CD14-positive monocyte (primary cell): ENCODE measurements around the gene PAQR5. TPM values are rescaled to one million over a fixed set of nuclear protein-coding genes. Genes with fewer than 3 reads are reported as not detected.
"Not testable (repeated sequence)": the region's sequence is repeated elsewhere in the genome, so short reads cannot be mapped to it uniquely, and the experiment has no call there.

Experiments used
- DNase-seq, 3 donors: peaks; one replicate each; pipeline ENCODE4 v3.0.0-alpha.2; 2011 to 2022
- H2AFZ ChIP-seq: 2 replicates; pipeline ENCODE4 v1.6.0; 2012; ENCODE audit warnings: mild to moderate bottlenecking, low read depth, low read length, inconsistent platforms; ENCODE audit not compliant: insufficient read depth, poor library complexity, severe bottlenecking
- H3K27ac ChIP-seq, 2 donors: 1 replicate in 1 of 2; 2 replicates in 1 of 2; pipeline ENCODE4 v1.5.1; 2012 to 2013; ENCODE audit warnings: low read length in 2 of 2, control low read depth in 1 of 2, inconsistent platforms in 1 of 2, low read depth in 1 of 2, mild to moderate bottlenecking in 1 of 2
- H3K27me3 ChIP-seq, 2 donors: one replicate each; pipeline versions ENCODE4 v1.6.0 to v1.6.1; 2011 to 2013; ENCODE audit warnings: low read length in 2 of 2; ENCODE audit not compliant: control insufficient read depth in 2 of 2, insufficient read depth in 2 of 2
- H3K36me3 ChIP-seq, 2 donors: replicated peaks in 1 of 2; 1 replicate in 1 of 2; 2 replicates in 1 of 2; pipeline versions ENCODE4 v1.5.1 to v1.6.1; 2012 to 2013; ENCODE audit warnings: low read length in 2 of 2, control low read depth in 1 of 2, inconsistent platforms in 1 of 2, mild to moderate bottlenecking in 1 of 2; ENCODE audit not compliant: insufficient read depth in 2 of 2, control insufficient read depth in 1 of 2
- H3K4me1 ChIP-seq, 2 donors: 1 replicate in 1 of 2; 2 replicates in 1 of 2; pipeline versions ENCODE4 v1.5.1 to v1.6.1; 2012 to 2013; ENCODE audit warnings: low read length in 2 of 2, control low read depth in 1 of 2, inconsistent platforms in 1 of 2, mild to moderate bottlenecking in 1 of 2, moderate library complexity in 1 of 2; ENCODE audit not compliant: insufficient read depth in 2 of 2, control insufficient read depth in 1 of 2
- H3K4me2 ChIP-seq: replicated peaks from 2 replicates; pipeline ENCODE3; 2012; ENCODE audit warnings: low read length, moderate library complexity, mild to moderate bottlenecking; ENCODE audit not compliant: poor library complexity, severe bottlenecking; ENCODE audit errors: extremely low read depth
- H3K4me3 ChIP-seq, 3 experiments: fragments of 200-600 bp in 1 of 3; sonication (generic) in 1 of 3; replicated peaks in 1 of 3; 1 replicate in 2 of 3; 2 replicates in 1 of 3; pipeline ENCODE4 v1.5.1; 2011 to 2013; ENCODE audit warnings: low read length in 3 of 3, mild to moderate bottlenecking in 3 of 3, control low read depth in 2 of 3, low read depth in 2 of 3, inconsistent platforms in 1 of 3, moderate library complexity in 1 of 3
- H3K79me2 ChIP-seq: 2 replicates; pipeline ENCODE4 v1.6.0; 2012; ENCODE audit warnings: mild to moderate bottlenecking, control low read depth, inconsistent platforms, low read length, moderate library complexity; ENCODE audit not compliant: insufficient read depth
- H3K9ac ChIP-seq: 2 replicates; pipeline ENCODE4 v1.6.0; 2017; ENCODE audit warnings: low read length, mild to moderate bottlenecking; ENCODE audit not compliant: insufficient read depth, poor library complexity, severe bottlenecking
- H3K9me3 ChIP-seq, 2 donors: replicated peaks in 1 of 2; 1 replicate in 1 of 2; 2 replicates in 1 of 2; pipeline versions ENCODE4 v1.5.1 to v1.6.1; 2012 to 2013; ENCODE audit warnings: low read length in 2 of 2, control low read depth in 1 of 2; ENCODE audit not compliant: control insufficient read depth in 1 of 2, insufficient read depth in 1 of 2
- H4K20me1 ChIP-seq: 2 replicates; pipeline ENCODE4 v1.6.0; 2012; ENCODE audit warnings: mild to moderate bottlenecking, low read length, control low read depth, moderate library complexity; ENCODE audit not compliant: insufficient read depth
- H3K27ac Mint-ChIP-seq, 7 donors: one replicate each; pipeline ENCODE4 v1.8.0; 2020; ENCODE audit warnings: mild to moderate bottlenecking in 7 of 7, mixed read lengths in 7 of 7, moderate library complexity in 6 of 7, inconsistent platforms in 2 of 7
- H3K27me3 Mint-ChIP-seq, 3 donors: one replicate each; pipeline ENCODE4 v1.8.0; 2021 to 2022; ENCODE audit warnings: low read depth in 3 of 3, mild to moderate bottlenecking in 3 of 3, mixed read lengths in 3 of 3, moderate library complexity in 3 of 3, inconsistent platforms in 1 of 3
- H3K36me3 Mint-ChIP-seq, 2 donors: one replicate each; pipeline ENCODE4 v1.8.0; 2020; ENCODE audit warnings: mixed read lengths in 2 of 2, inconsistent platforms in 1 of 2, mild to moderate bottlenecking in 1 of 2
- H3K4me1 Mint-ChIP-seq: one replicate; pipeline ENCODE4 v1.8.0; 2020; ENCODE audit warnings: mild to moderate bottlenecking, mixed read lengths
- H3K4me3 Mint-ChIP-seq, 2 donors: one replicate each; pipeline ENCODE4 v1.8.0; 2020; ENCODE audit warnings: mild to moderate bottlenecking in 2 of 2, mixed read lengths in 2 of 2, moderate library complexity in 1 of 2
- H3K9me3 Mint-ChIP-seq, 7 donors: one replicate each; pipeline ENCODE4 v1.8.0; 2020 to 2022; ENCODE audit warnings: mixed read lengths in 7 of 7, mild to moderate bottlenecking in 6 of 7, moderate library complexity in 6 of 7, inconsistent platforms in 2 of 7
- CTCF ChIP-seq: fragments of 200-600 bp; IDR thresholded peaks from one replicate; pipeline ENCODE4 v1.8.0; 2022; ENCODE audit warnings: antibody characterized with exemption, mild to moderate bottlenecking
- WGBS: methylation state at CpG from one replicate; pipeline ENCODE4 v1.1.5; 2013; ENCODE audit warnings: missing lambda C conversion rate; ENCODE audit not compliant: insufficient coverage; 5-methylcytosine and 5-hydroxymethylcytosine counted together
- intact Hi-C, 2 donors: fragments of 100-400 bp; cut with micrococcal nuclease; formaldehyde crosslinking; loops; one replicate each; pipeline versions ENCODE4 v1.15.0 to v1.15.1; 2023
- polyA plus RNA-seq, 3 donors: library from polyadenylated mRNA; depleted of rRNA in 1 of 3; unstranded in 2 of 3; stranded (reverse) in 1 of 3; fragments of 300-500 nt in 2 of 3; fragments of >200 nt in 1 of 3; fragmentation: Illumina TruSeq in 2 of 3; gene quantifications; 1 replicate in 2 of 3; 2 replicates in 1 of 3; pipeline ENCODE4 v1.2.3, GENCODE V29; 2012 to 2021

The PAQR5 gene
- polyA plus RNA-seq, 3 donors = not detected

- Mint-ChIP-seq H3K9me3 (no peaks in the 10 kb centered on the region), H3K4me1 (peaks cover 13% of the 10 kb centered on the region), H3K36me3 (peaks cover 34 to 46% of the 10 kb centered on the region in 2 donors), H3K27me3 (peaks cover 0 to 2% (median 0%) of the 10 kb centered on the region in 3 donors), H3K4me3 (no peak overlapping the region), H3K27ac (no peak overlapping the region)
- 100% methylated on average over 1 of the region's 2 CpGs for WGBS
- intact Hi-C loops = no loop called here
- Histone ChIP-seq H3K4me2 (no peak overlapping the region), H3K9me3 (no peaks in the 10 kb centered on the region), H3K79me2 (peaks cover 6% of the 10 kb centered on the region), H3K4me3 (no peak overlapping the region), H2AFZ (no peak overlapping the region), H3K9ac (no peak overlapping the region), H3K4me1 (peaks cover 5 to 9% of the 10 kb centered on the region in 2 donors), H4K20me1 (no peaks in the 10 kb centered on the region), H3K36me3 (peaks cover 29 to 50% of the 10 kb centered on the region in 2 donors), H3K27ac (no peak overlapping the region), H3K27me3 (no peaks in the 10 kb centered on the region)
- no peak for DNase-seq
- TF ChIP-seq CTCF = no peak
Measured at GRCh38 chr15:69446953-69447352, 148.2 kb downstream of the PAQR5 start.

- H3K4me3 Mint-ChIP-seq, DNase-seq, H3K4me3 ChIP-seq, H2AFZ ChIP-seq, H3K4me2 ChIP-seq, H3K27me3 ChIP-seq, H3K9me3 Mint-ChIP-seq, H3K27ac Mint-ChIP-seq, H3K9ac ChIP-seq, H3K9me3 ChIP-seq, intact Hi-C loops, H3K27ac ChIP-seq, H3K27me3 Mint-ChIP-seq: not testable (repeated sequence)
- peaks cover 26% of the 10 kb centered on the region for H3K79me2 ChIP-seq
- peaks cover 27% of the 10 kb centered on the region for H4K20me1 ChIP-seq
- H3K36me3 ChIP-seq = peaks cover 30 to 45% of the 10 kb centered on the region in 2 donors
- peaks cover 29 to 36% of the 10 kb centered on the region in 2 donors for H3K4me1 ChIP-seq
- 100% methylated on average over 1 of the region's 4 CpGs for WGBS
- Mint-ChIP-seq H3K4me1 (peaks cover 32% of the 10 kb centered on the region), H3K36me3 (peaks cover 28 to 37% of the 10 kb centered on the region in 2 donors)
Measured at GRCh38 chr15:69450221-69450620, 151.5 kb downstream of the PAQR5 start.
